Left cardiac atrium (tissue), 4 donors: Measurements from ENCODE around the gene MSH2. TPM values are rescaled to one million over a fixed set of nuclear protein-coding genes. Genes with fewer than 3 reads are reported as not detected.

ENCODE experiments used
- ATAC-seq, 2 donors: fragments of 200-7000 bp; cut with Tn5 transposase; one replicate each; pipeline ENCODE4 v1.9.1; 2020; ENCODE audit warnings: mild to moderate bottlenecking in 2 of 2, moderate library complexity in 2 of 2
- DNase-seq: peaks from one replicate; pipeline ENCODE4 v3.0.0-alpha.2; 2020
- intact Hi-C, 2 donors: fragments of 100-400 bp; cut with DNase I; formaldehyde crosslinking; loops; one replicate each; pipeline versions ENCODE4 v1.14.1 to v1.15.1; 2022 to 2023
- microRNA-seq, 2 donors: library from miRNA; unstranded; fragments of <30 nt; microRNA quantifications; one replicate each; pipeline ENCODE4 v1.2.0, GENCODE V29; 2020
- total RNA-seq, 2 donors: library from RNA; stranded (reverse); fragmentation: NEBNext Ultra II Directional; extraction: Animal tissue kit (Norgen Biotek cat#: 25700); gene quantifications; one replicate each; pipeline ENCODE4 v1.2.1, GENCODE V29; 2021
- donor health status: DM: no; HTN: yes; CAD: no.
- donor health status: DM: no; HTN: yes; CAD: no; lungs with severe emphysema.
- donor health status: DM: yes; HTN: yes; CAD: no.
- donor health status: Dilated cardiomyopathy.

The MSH2 gene
- total RNA-seq, 2 donors from 2014 or later, result 11.4 to 13.5 TPM

GRCh38 chr2:47519604-47520301, 116.8 kb downstream of the MSH2 start:
- no peak for DNase-seq
- intact Hi-C loops, result no loop called here
- ATAC-seq, result no peak

- ATAC-seq (no peak), DNase-seq (no peak)
- intact Hi-C loops, result no loop called here
Measured at GRCh38 chr2:47520302-47520630, 117.3 kb downstream of the MSH2 start.

- ATAC-seq, result peak; percentile 73 to 80
- DNase-seq, result peak; percentile 45
- intact Hi-C loops, result no loop called here
Measured at GRCh38 chr2:47520825-47521665, 118.1 kb downstream of the MSH2 start.

GRCh38 chr2:47521666-47522285, 118.8 kb downstream of the MSH2 start:
- ATAC-seq (no peak), DNase-seq (no peak)
- intact Hi-C loops, result no loop called here

- DNase-seq, result no peak
- no peak for ATAC-seq
- intact Hi-C loops, result no loop called here
Measured at GRCh38 chr2:47525167-47525566, 122.2 kb downstream of the MSH2 start.

- ATAC-seq (no peak), DNase-seq (no peak)
- intact Hi-C loops, result no loop called here
Measured at GRCh38 chr2:47528455-47528854, 125.5 kb downstream of the MSH2 start.

- ATAC-seq, result no peak
- DNase-seq, result no peak
- intact Hi-C loops, result no loop called here
Measured at GRCh38 chr2:47528874-47529273, 125.9 kb downstream of the MSH2 start.

- DNase-seq (no peak), ATAC-seq (peak; percentile 35 to 63)
- intact Hi-C loops, result no loop called here
Measured at GRCh38 chr2:47530105-47530760, 127.3 kb downstream of the MSH2 start.

- intact Hi-C loops, result no loop called here
- no peak for DNase-seq
- no peak for ATAC-seq
Measured at GRCh38 chr2:47531378-47532042, 128.6 kb downstream of the MSH2 start.

Small RNA genes lying within 50 kb of the gene (microRNA-seq; reads per million reads assigned to microRNA genes)
- gene MIR559, result 0 to 0.27 reads per million in 2 donors

Other genes starting within 250 kb of the MSH2 start
- gene STPG4, start 247.8 kb upstream of the MSH2 start, total RNA-seq, result not detected
- 100 to 1,000 TPM; 435 to 492 TPM for gene CALM2, start 226.6 kb upstream of the MSH2 start, total RNA-seq
- under 1 TPM; 0.12 to 0.89 TPM for gene EPCAM, start 33.8 kb upstream of the MSH2 start, total RNA-seq
- gene KCNK12, start 167.8 kb downstream of the MSH2 start, total RNA-seq, result not detected